ENCODE measurements around the gene FCER1G.

GRCh38 chr1:161259345-161259702 lies 44.2 kb downstream of the FCER1G start:
- TF ChIP-seq POLR2A (IDR thresholded peaks at IDR 0.05) (no peak), CTCF (IDR thresholded peaks at IDR 0.05) (no peak)

All from body of pancreas (tissue), 4 donors.